K562 (cell line): Measurements from ENCODE around the gene FNDC1. TPM values are rescaled to one million over a fixed set of nuclear protein-coding genes. Genes with fewer than 3 reads are reported as not detected.

Experiments
- ATAC-seq: fragments of 200-7000 bp; cut with Tn5 transposase; 3 replicates; pipeline ENCODE4 v1.9.1; 2020; ENCODE audit warnings: moderate library complexity
- BruUV-seq: library from RNA; stranded (reverse); fragments of 400-500 nt; replicated peaks from 2 replicates; lab custom pipeline; 2021; lab: Mats Ljungman, UMichigan
- CTCF ChIA-PET: fragments of 300-600 bp; formaldehyde crosslinking; extraction: SDS; loops from one replicate; lab custom pipeline; 2021; ENCODE audit warnings: low intra/inter-chr PET ratio; lab: Yijun Ruan, JAX
- POLR2A ChIA-PET: fragments of 300-600, 350-650 bp; sonication (Branson Sonifier 250); formaldehyde crosslinking; extraction: SDS; loops from one replicate; lab custom pipeline; 2021; ENCODE audit warnings: antibody characterized with exemption, inconsistent platforms; lab: Yijun Ruan, JAX
- DNase-seq, 4 experiments: peaks; one replicate each; pipeline versions ENCODE4 v3.0.0 to v3.0.0-alpha.2; 2011 to 2018; ENCODE audit warnings: low spot score in 3 of 4, mixed read lengths in 3 of 4; ENCODE audit errors: extremely low read depth in 1 of 4
- FAIRE-seq: peaks from 2 replicates; lab custom pipeline; 2011; peaks lifted over from hg19 to GRCh38; lab: Jason Lieb, UNC
- H2AFZ ChIP-seq: 2 replicates; pipeline ENCODE4 v1.6.0; 2011; ENCODE audit warnings: low read depth, low read length, control low read depth, inconsistent platforms
- H3K27ac ChIP-seq: fragments of 200-600 bp; 3 replicates; pipeline ENCODE4 v1.8.0; 2011; ENCODE audit warnings: low read depth, mild to moderate bottlenecking, control low read depth, inconsistent platforms, low read length, moderate library complexity, mixed read lengths; ENCODE audit errors: extremely low read depth
- H3K27me3 ChIP-seq, 2 experiments: fragments of 300-600 bp in 1 of 2; 2 replicates in 1 of 2; 3 replicates in 1 of 2; pipeline versions ENCODE4 v1.6.0 to v1.8.0; 2011; ENCODE audit warnings: inconsistent platforms in 2 of 2, low read length in 2 of 2, mild to moderate bottlenecking in 1 of 2, mixed read lengths in 1 of 2, moderate library complexity in 1 of 2; ENCODE audit not compliant: control insufficient read depth in 2 of 2, insufficient read depth in 2 of 2
- H3K36me3 ChIP-seq: fragments of 300-600 bp; 3 replicates; pipeline ENCODE4 v1.8.0; 2011; ENCODE audit warnings: mild to moderate bottlenecking, low read length, inconsistent platforms; ENCODE audit not compliant: control insufficient read depth, insufficient read depth
- H3K4me1 ChIP-seq, 2 experiments: fragments of 200-600 bp in 1 of 2; replicated peaks in 1 of 2; 2 replicates in 1 of 2; 3 replicates in 1 of 2; pipeline versions ENCODE4 v1.5.1 to v1.8.0; 2011; ENCODE audit warnings: inconsistent platforms in 2 of 2, low read length in 2 of 2, mild to moderate bottlenecking in 1 of 2, mixed read lengths in 1 of 2, moderate library complexity in 1 of 2; ENCODE audit not compliant: control insufficient read depth in 2 of 2, insufficient read depth in 2 of 2
- H3K4me2 ChIP-seq: 2 replicates; pipeline ENCODE4 v1.6.1; 2011; ENCODE audit warnings: low read length, control low read depth, inconsistent platforms, mixed read lengths; ENCODE audit not compliant: insufficient read depth
- H3K4me3 ChIP-seq: fragments of 200-600 bp; sonication (generic), shearing (Covaris generic); 2 replicates; pipeline ENCODE4 v1.5.1; 2016; ENCODE audit warnings: control low read depth, inconsistent platforms
- H3K79me2 ChIP-seq: fragments of 200-600 bp; 3 replicates; pipeline ENCODE4 v1.8.0; 2011; ENCODE audit warnings: low read length, inconsistent platforms; ENCODE audit not compliant: control insufficient read depth, insufficient read depth
- H3K9ac ChIP-seq, 2 experiments: 2 replicates each; pipeline versions ENCODE4 v1.6.0 to v1.6.1; 2011; ENCODE audit warnings: low read depth in 2 of 2, low read length in 2 of 2, control low read depth in 1 of 2, inconsistent platforms in 1 of 2, mild to moderate bottlenecking in 1 of 2, mixed read lengths in 1 of 2; ENCODE audit not compliant: insufficient read depth in 1 of 2
- H3K9me1 ChIP-seq: one replicate; pipeline ENCODE4 v1.6.0; 2011; ENCODE audit warnings: inconsistent platforms, mild to moderate bottlenecking, low read length, moderate library complexity; ENCODE audit not compliant: control insufficient read depth, insufficient read depth
- H3K9me3 ChIP-seq: replicated peaks from 2 replicates; pipeline ENCODE4 v1.5.1; 2011; ENCODE audit warnings: low read depth, low read length, inconsistent platforms; ENCODE audit not compliant: control insufficient read depth, insufficient read depth
- H4K20me1 ChIP-seq: replicated peaks from 2 replicates; pipeline ENCODE4 v1.6.1; 2011; ENCODE audit warnings: low read length, inconsistent platforms, mixed read lengths; ENCODE audit not compliant: control insufficient read depth, insufficient read depth
- CHCHD3 ChIP-seq: fragments of 250-450 bp; sonication (Bioruptor Pico); IDR thresholded peaks from 2 replicates; pipeline ENCODE4 v2.1.2; 2022; ENCODE audit warnings: mild to moderate bottlenecking
- CXXC5 ChIP-seq: fragments of 250-450 bp; sonication (Bioruptor Pico); IDR thresholded peaks from 2 replicates; pipeline ENCODE4 v1.8.0; 2022; ENCODE audit warnings: inconsistent platforms, mild to moderate bottlenecking, moderate library complexity
- DMBX1 ChIP-seq: fragments of 250-450 bp; sonication (Bioruptor Pico); IDR thresholded peaks from 2 replicates; pipeline ENCODE4 v1.8.0; 2022; ENCODE audit warnings: inconsistent platforms, mild to moderate bottlenecking, moderate library complexity, borderline replicate concordance
- DNMT1 ChIP-seq: fragments of 450-650 bp; IDR thresholded peaks from 2 replicates; pipeline ENCODE4 v1.6.1; 2016; ENCODE audit warnings: antibody characterized with exemption, mild to moderate bottlenecking
- IRF1 ChIP-seq: sonication (generic); formaldehyde crosslinking; IDR thresholded peaks from 2 replicates; pipeline ENCODE4 v1.8.0; 2022; ENCODE audit warnings: missing genetic modification reagents, mild to moderate bottlenecking, borderline replicate concordance
- NCOA4 ChIP-seq: fragments of 450-650 bp; IDR thresholded peaks from 2 replicates; pipeline ENCODE4 v1.6.1; 2018; ENCODE audit warnings: mild to moderate bottlenecking; ENCODE audit not compliant: partially characterized antibody
- XRCC4 ChIP-seq: IDR thresholded peaks from one replicate; pipeline ENCODE4 v1.6.1; 2011; ENCODE audit not compliant: insufficient read depth, insufficient read length; ENCODE audit errors: extremely low read depth
- WGBS: fragments of 100-300 bp; shearing (Covaris generic); methylation state at CpG from one replicate; pipeline ENCODE4 v1.1.6; 2016; ENCODE audit warnings: low coverage, mixed read lengths; ENCODE audit not compliant: insufficient coverage; ENCODE audit errors: missing lambda C conversion rate; 5-methylcytosine and 5-hydroxymethylcytosine counted together
- in situ Hi-C: fragments of 300-500 bp; cut with MboI; formaldehyde crosslinking; loops from 4 replicates; pipeline ENCODE4 v1.15.0; 2018; ENCODE audit warnings: inconsistent platforms, mixed read lengths
- intact Hi-C: fragments of 100-400 bp; cut with micrococcal nuclease; formaldehyde crosslinking; loops from 2 replicates; pipeline ENCODE4 v1.14.2; 2022
- polyA plus RNA-seq, 8 experiments: library from polyadenylated mRNA; depleted of rRNA in 4 of 8; stranded (reverse) in 5 of 8; unstranded in 3 of 8; fragments of >200 nt; fragmentation: Nextera tagmentation in 2 of 8; fragmentation: Illumina TruSeq in 1 of 8; extraction: Ambion mirVana in 2 of 8; extraction: Trizol in 1 of 8; gene quantifications; 2 replicates each; pipeline versions ENCODE4 v1.2.1 to v1.2.3, GENCODE V29; 2011 to 2014; ENCODE audit warnings: inconsistent platforms in 1 of 8, missing spikeins in 1 of 8
- total RNA-seq, 7 experiments: library from RNA; depleted of rRNA in 6 of 7; stranded (reverse); fragments of >200 nt in 6 of 7; fragmentation: Illumina TruSeq in 2 of 7; extraction: Trizol in 2 of 7; gene quantifications; 2 replicates each; pipeline versions ENCODE4 v1.2.1 to v1.2.3, GENCODE V29; 2011 to 2021; ENCODE audit warnings: low replicate concordance in 1 of 7

Gene FNDC1
- total and polyA plus RNA-seq, 9 of the 15 experiments (the other 6 are each of a cell fraction or from before 2014, with no cell fraction given): not detected

DNA sequence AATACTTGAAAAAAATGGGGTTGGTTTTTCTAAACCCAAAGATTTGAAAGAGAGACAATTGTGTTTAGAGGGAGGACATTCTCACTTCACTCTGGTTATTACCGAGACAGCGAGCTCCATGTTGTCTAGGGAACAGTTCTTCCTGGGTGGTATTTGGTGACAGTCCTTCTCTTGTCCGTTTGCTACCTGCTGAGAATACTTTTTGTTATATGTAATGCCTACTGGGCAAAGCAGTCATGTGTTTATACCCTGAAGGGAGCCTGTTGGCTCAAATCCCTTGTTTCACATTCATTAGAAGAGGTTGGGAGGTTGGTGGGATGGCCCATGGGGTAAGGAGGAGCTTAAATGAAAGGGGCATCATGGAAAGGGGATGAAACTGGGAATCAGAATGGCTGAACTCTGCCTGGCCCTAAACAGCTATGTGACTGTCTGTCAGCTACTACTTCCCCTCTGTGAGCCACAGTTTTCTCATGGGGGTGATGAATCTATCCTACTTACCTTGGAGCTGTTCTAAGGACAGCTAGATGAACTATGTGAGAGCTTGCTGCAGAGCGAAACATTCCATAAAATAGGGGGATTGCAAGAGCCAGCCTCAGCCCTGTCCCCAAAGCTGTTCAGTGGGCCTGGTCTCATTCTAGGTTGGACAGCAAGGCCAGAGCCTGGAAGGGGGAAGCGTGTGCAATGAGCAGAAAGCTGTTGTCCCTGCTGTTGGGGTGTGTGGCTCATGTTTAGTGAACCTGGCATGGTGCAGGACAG, 43.5 kb downstream of the FNDC1 start:
- Histone ChIP-seq H3K79me2 (no peaks in the 10 kb centered on the region), H3K27ac (no peak overlapping the region), H4K20me1 (no peaks in the 10 kb centered on the region), H3K4me3 (no peak overlapping the region), H3K9ac (no peak overlapping the region), H3K4me1 (no peaks in the 10 kb centered on the region), H3K4me2 (no peak overlapping the region), H2AFZ (no peak overlapping the region), H3K9me3 (no peaks in the 10 kb centered on the region), H3K36me3 (no peaks in the 10 kb centered on the region), H3K27me3 (peaks cover 15 to 63% of the 10 kb centered on the region in 2 experiments; a peak in 3 of 5 replicates), H3K9me1 (no peaks in the 10 kb centered on the region)
- BruUV-seq: no TSS peak
- FAIRE-seq (no peak), ATAC-seq (no peak), DNase-seq (no peak)
- WGBS: 0% methylated on average over 5 of the region's 5 CpGs
- TF ChIP-seq XRCC4 (no peak), DNMT1 (no peak), CHCHD3 (CRISPR knock-in tag) (no peak), IRF1 (CRISPR knock-in tag) (no peak), NCOA4 (no peak), DMBX1 (CRISPR knock-in tag) (no peak), CXXC5 (CRISPR knock-in tag) (no peak)
- CTCF ChIA-PET: no interaction called here
- in situ Hi-C loops (no loop called here), intact Hi-C loops (no loop called here)
- POLR2A ChIA-PET: interaction anchor here (0.6 to 1.5 kb wide), 4 partner anchors 11 to 27 kb away, joined by 3 to 6 read pairs (median 3); no protein-coding TSS in a partner anchor
